HG02970 (cell line): ENCODE results near the gene KAT2A.

Experiments used
- ATAC-seq: cut with Tn5 transposase; IDR thresholded peaks from one replicate; pipeline ENCODE4 v1.9.1; 2021; ENCODE audit warnings: mild to moderate bottlenecking, moderate library complexity, moderate number of reproducible peaks; ENCODE audit not compliant: unreplicated experiment, low FRiP score

Gene KAT2A

DNA sequence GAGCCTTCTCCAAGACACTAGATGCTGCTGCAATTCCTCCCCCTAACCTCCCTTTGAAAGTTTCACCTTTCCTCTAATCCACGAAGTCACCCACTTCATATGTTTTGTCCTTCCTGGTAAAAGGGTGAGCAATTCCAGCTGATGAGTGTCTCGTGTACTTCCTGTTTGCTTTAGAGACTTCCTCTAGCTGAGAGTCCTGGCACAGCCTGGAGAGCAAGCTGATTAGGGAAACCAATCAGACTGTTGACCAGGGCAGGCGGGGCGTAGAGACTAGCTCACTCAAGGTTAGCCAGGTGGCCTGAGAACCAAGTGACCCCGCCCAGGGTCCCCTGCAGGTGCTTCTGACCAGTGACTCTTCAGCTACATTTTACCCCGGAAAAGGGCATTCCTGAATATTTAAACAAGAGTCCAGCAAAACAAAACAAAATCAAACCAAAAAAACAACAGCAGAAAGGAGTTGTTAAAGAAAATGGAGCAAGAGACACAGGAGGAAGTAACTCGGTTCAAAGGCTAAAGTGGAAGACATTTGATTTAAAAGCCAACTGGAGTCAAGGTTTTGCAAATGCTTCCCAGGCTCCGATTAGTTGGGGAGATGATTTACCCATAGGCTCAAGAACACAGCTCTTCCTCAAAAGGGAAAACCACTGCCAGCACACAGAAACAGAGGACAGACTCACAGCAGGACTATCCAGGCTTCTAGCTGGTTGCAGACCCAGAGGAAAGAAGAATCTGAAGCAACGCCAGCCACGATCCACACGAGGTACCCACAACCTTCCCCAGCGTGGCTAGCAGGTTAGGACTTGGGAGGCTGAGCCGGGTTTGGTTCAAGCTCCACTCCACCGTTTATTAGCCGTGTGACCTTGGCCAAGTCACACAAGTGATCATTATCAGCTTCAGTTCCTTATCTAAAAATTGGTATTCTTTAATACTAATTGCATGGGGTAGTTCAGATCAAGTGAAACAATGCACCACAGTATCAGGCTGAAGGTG, 14.8 kb upstream of the KAT2A start:
- no peak for ATAC-seq

- no peak for ATAC-seq
Observed at GRCh38 chr17:42135151-42135550, 14.0 kb upstream of the KAT2A start.

GRCh38 chr17:42133461-42134041, 12.4 kb upstream of the KAT2A start:
- no peak for ATAC-seq

- ATAC-seq = no peak
Observed at GRCh38 chr17:42132941-42133340, 11.8 kb upstream of the KAT2A start.

GRCh38 chr17:42131981-42132432, 10.8 kb upstream of the KAT2A start:
- no peak for ATAC-seq

GRCh38 chr17:42131232-42131631, 10.1 kb upstream of the KAT2A start:
- ATAC-seq = no peak

DNA sequence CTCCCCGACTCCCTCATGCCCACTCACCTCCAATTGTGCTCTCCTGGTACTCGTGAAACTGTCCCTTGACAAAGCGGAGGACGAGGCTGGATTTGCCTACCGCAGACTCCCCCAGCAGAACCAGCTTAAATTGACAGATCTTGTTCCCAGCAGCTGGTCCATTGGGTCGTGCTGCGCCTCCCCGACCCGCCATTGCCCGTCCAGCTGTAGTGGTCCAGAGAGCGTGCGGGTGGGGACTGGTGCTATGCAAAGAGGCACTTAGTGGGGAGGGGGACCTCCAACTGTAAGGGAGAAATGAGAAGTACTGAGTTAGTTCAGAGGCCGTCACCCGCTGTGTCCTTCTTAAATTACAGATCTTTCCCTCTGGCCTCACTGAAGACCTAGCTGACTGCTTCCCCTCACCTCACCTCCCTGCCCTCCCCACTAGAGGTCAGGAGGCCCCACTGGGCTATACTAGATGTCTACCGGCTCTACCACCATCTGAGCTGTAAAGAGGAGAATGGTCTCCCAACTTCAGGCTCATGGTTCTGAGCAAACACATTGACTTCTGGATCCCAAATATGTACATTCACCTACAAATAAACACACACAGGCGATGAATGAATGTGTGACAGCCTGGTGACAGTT, 9.3 kb upstream of the KAT2A start:
- ATAC-seq = no peak

DNA sequence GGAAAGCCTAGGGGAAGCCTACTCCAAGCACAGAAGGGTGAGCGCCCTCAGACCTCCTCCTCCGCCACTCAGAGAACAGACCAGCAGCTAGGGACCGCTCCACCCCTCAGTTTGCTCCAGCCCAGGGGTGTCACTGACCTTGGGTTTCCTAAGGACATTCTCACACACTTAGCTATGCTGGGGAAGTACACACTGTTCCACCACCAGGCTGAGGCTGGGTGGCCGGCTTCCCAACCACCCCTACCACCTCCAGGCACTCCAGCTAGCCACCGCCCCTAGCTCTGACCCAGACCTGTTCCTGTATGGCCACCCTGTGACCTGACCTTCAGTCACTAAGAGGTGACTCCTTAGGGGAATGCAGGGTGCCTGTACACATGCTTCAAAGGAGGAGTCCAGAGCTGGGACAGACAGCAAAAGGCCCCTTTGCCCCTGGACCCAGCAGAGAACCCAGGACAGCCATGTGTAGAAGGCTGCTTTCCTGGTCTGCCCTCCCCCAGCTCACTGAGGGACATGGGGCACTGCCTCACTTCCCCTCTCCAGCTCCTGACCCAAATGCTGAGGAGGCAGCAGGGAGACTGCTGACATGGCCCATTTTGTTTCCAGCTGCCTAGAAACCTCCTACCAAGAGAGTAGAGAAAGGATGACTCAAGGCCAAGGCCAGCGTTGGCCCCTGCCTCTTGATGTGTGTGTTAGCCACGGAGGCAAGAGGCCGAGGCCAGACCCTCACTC, 8.1 kb upstream of the KAT2A start:
- ATAC-seq = no peak

DNA sequence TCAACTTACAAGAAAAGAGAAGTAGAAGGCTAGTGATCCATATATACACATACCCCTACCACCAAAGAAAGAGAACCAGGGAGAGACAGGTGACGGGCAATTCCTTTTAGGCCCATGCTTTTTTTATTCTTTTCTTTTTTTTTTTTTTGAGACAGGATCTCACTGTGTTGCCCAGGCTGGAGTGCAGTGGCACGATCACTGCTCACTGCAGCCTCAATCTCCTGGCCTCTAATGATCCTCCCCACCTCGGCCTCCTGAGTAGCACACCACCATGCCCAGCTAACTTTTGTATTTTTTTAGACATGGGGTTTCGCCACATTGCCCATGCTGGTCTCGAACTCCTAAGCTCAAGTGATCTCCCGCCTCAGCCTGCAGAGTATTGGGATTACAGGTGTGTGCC, 6.2 kb upstream of the KAT2A start:
- no peak for ATAC-seq

DNA sequence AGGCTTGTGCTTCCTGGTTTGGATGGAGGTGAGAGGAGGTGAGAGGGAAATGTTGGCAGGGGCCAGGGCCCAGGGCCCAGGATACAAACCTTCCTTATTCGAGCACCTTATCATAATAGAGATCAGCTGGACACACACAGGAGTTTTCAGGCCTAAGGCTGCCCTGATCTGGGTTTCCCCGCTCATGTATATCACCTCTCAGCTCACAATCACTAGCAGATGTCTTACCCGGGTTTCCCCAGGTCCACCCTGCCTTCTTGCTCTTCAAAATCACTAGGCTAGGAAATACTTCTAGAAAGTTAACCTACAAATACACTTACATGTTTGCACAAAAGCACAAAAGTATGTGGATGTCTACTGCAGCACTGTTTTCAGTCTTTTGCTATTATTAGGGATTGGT, 5.7 kb upstream of the KAT2A start:
- no peak for ATAC-seq

DNA sequence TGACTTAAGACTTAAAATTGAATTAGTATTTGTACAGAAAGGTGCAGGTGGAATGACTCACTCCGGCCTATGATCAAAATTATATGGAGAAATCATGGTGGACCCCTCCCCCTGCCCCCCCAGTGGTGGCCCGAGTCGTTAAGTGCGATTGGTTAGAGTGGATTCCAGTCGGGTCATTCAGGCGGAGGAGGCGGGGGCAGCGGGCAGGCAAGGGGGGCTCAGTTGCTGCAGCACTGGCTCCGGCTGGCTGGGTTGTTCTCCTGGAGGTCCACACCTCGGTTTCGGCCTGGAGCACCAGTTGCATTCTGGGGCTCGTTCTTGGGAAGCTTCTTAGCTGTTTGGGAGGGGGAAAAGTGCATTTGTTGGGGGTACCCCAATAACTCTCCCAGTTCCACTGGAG, 4.4 kb upstream of the KAT2A start:
- no peak for ATAC-seq

DNA sequence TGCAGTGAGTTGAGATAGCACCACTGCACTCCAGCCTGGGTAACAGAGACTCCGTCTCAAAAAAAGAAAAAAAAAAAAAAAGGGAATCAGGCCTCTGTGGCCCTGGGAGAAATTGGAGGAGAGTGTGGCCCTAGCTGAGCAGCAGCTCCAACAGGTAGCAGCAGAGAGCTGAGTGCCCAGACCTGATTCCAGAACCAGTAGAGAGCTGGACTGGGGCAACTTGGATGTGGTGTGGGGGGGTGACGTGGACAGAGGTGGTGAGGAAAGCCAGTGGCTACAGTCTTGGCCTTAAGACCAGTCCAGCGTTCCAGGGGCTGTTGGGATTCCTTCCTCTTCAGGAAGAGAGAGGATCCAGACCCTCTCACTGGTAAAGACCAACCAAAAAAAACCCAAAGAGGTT, 3.1 kb upstream of the KAT2A start:
- ATAC-seq = no peak

- ATAC-seq = no peak
Observed at GRCh38 chr17:42122371-42123303, 1.5 kb upstream of the KAT2A start, which contains the start of gene HSPB9. HSPB9 (plus strand) TSS chr17:42122804; CDS start chr17:42122851, 47 bp downstream.

DNA sequence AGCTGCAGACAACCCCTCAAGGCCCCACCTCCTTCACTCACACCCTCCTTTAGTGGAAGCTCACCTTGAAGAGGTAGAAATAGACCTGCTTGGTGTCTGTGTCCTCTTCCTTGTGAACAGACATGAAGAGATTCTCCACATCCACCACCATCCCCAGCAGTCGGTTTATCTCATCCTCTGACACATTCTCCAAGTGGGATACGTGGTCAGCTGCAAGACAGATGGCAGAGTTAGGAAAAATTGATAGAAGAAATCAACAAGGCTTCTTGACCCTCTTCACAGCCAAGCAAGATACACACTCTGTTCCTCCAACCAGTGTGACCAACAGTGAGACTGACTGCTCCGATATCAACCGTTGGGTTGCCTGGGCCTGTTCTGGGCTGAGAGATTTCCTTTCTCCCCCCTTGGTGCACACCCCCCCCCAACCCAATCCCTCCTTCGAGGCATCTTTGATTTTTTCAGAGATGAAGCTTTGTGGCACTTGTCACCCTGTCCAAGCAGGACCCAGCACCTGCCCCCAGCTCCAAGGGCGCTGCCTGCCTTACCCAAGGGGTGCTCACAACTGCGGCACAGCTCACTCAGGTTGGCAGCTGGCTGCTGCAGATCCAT, 902 bp downstream of the KAT2A start:
- ATAC-seq = no peak

GRCh38 chr17:42119301-42119700, 1.9 kb downstream of the KAT2A start:
- ATAC-seq = no peak

- ATAC-seq = no peak
Observed at GRCh38 chr17:42118545-42118944, 2.6 kb downstream of the KAT2A start.

DNA sequence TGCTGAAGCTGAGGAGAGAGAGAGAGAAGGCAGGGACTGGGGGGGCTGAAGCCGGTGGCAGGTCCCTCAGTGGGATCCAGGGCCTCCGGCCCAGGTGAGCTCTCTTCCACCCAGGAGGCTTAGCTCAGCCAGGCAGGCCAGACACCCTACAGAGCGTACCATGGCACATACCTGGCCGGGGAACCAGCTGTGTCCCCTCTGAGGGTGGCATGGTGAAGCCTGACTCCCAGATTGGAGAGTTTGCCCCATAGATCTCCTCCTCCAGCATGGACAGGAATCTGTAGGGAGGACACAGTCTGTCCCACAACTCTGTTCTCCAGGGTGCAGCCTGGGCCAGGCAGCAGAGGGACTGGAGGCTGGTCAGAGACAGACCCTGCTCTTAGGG, 3.0 kb downstream of the KAT2A start:
- no peak for ATAC-seq

DNA sequence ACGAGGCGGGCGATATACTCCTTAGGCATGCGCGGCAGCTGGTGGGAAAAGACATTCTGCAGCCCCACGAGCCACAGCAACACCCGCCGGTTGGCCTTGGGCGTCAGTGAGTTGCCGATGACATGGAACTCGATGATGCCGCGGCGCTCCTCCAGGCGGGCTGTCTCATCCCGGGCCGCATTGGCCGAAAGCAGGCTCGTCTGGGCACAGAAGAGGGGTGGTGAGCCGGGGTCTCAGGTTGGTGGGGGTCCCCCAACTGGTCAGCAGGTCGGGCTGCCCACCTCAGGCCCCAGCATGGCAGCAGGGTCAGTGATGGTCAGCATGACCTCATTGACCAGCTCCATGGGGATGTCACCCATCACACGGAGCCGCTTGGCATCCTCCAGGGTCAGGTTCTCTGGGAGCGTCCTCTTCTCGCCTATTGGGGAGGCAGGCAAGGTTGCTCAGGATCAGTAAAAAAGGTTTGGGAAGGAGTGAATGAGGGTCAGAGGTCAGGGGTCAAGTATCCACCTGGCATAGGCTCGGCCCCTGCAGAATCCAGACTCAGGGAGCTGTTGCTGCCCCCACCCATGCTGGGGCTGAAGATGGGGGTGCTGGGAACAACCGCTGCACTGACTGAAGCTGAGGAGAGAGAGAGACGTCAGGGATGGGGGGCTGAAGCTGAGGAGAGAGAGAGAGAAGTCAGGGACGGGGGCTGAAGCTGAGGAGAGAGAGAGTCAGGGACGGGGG, 3.6 kb downstream of the KAT2A start:
- no peak for ATAC-seq
